Panc1 (cell line): Measurements from ENCODE around the gene UBE2E2. TPM values are rescaled to one million over a fixed set of nuclear protein-coding genes. Genes with fewer than 3 reads are reported as not detected.

ENCODE experiments used
- ATAC-seq: fragments of 200-7000 bp; cut with Tn5 transposase; 2 replicates; pipeline ENCODE4 v1.9.1; 2020; ENCODE audit warnings: mild to moderate bottlenecking, moderate library complexity
- BruUV-seq: library from RNA; stranded (reverse); fragments of 400-500 nt; replicated peaks from 2 replicates; lab custom pipeline; 2021; lab: Mats Ljungman, UMichigan
- CTCF ChIA-PET: fragments of 300-600 bp; sonication (Branson Sonifier 250); formaldehyde crosslinking; loops from one replicate; lab custom pipeline; 2022; ENCODE audit warnings: antibody characterized with exemption; lab: Charles Lee
- POLR2A ChIA-PET: fragments of 300-600 bp; sonication (Branson Sonifier 250); formaldehyde crosslinking; loops from one replicate; lab custom pipeline; 2022; ENCODE audit warnings: antibody characterized with exemption; lab: Charles Lee
- DNase-seq: peaks from one replicate; pipeline ENCODE4 v3.0.0-alpha.2; 2010; ENCODE audit warnings: low read depth, low spot score
- H3K27ac ChIP-seq: 2 replicates; pipeline ENCODE4 v1.5.1; 2011; ENCODE audit warnings: mild to moderate bottlenecking, low read length, inconsistent platforms
- H3K27me3 ChIP-seq: fragments of 200-500 bp; sonication (Bioruptor generic); 2 replicates; pipeline ENCODE4 v1.6.0; 2014; ENCODE audit warnings: low read length, inconsistent platforms; ENCODE audit not compliant: control insufficient read depth, insufficient read depth
- H3K36me3 ChIP-seq: fragments of 200-500 bp; sonication (Bioruptor generic); 2 replicates; pipeline ENCODE4 v1.5.1; 2014; ENCODE audit warnings: inconsistent platforms, mild to moderate bottlenecking, low read length, moderate library complexity; ENCODE audit not compliant: control insufficient read depth, insufficient read depth
- H3K4me1 ChIP-seq: 2 replicates; pipeline ENCODE4 v1.5.1; 2011; ENCODE audit warnings: inconsistent platforms, mild to moderate bottlenecking, low read length, moderate library complexity; ENCODE audit not compliant: control insufficient read depth, insufficient read depth
- H3K4me3 ChIP-seq, 2 experiments: 2 replicates each; pipeline ENCODE4 v1.5.1; 2011 to 2012; ENCODE audit warnings: low read depth in 2 of 2, low read length in 2 of 2, mild to moderate bottlenecking in 2 of 2, inconsistent platforms in 1 of 2, moderate library complexity in 1 of 2
- H3K9me3 ChIP-seq: fragments of 200-500 bp; sonication (Bioruptor generic); 2 replicates; pipeline ENCODE4 v1.5.1; 2014; ENCODE audit warnings: low read depth, mild to moderate bottlenecking, inconsistent platforms, low read length, moderate library complexity; ENCODE audit not compliant: control insufficient read depth, insufficient read depth
- POLR2AphosphoS5 ChIP-seq: IDR thresholded peaks from 2 replicates; pipeline ENCODE4 v1.6.1; 2012; ENCODE audit warnings: mild to moderate bottlenecking, low read depth, low read length, moderate library complexity
- SIN3A ChIP-seq: IDR thresholded peaks from 2 replicates; pipeline ENCODE4 v1.6.1; 2012; ENCODE audit warnings: low read depth, mild to moderate bottlenecking, low read length, moderate library complexity, borderline replicate concordance; ENCODE audit not compliant: insufficient read depth
- TCF7L2 ChIP-seq: IDR thresholded peaks from 2 replicates; pipeline ENCODE4 v1.6.1; 2011; ENCODE audit warnings: mild to moderate bottlenecking, low read depth, low read length, inconsistent platforms
- in situ Hi-C: cut with HindIII; loops from 2 replicates; pipeline ENCODE4 v1.10.0; 2016; ENCODE audit warnings: low sequenced_read_pairs, low pct_unique_long_range_greater_than_20kb
- intact Hi-C: fragments of 100-400 bp; cut with micrococcal nuclease; formaldehyde crosslinking; loops from one replicate; pipeline ENCODE4 v1.10.0; 2022; ENCODE audit not compliant: unreplicated experiment
- total RNA-seq: library from RNA; stranded (reverse); gene quantifications from one replicate; pipeline ENCODE4 v1.2.1, GENCODE V29; 2021; ENCODE audit not compliant: unreplicated experiment
- TF ChIP-seq, protein P1 (sequence below): fragments of 450-650 bp; IDR thresholded peaks from 2 replicates; pipeline ENCODE4 v1.5.1; 2017; ENCODE audit warnings: mild to moderate bottlenecking
- TF ChIP-seq, protein P2 (sequence below), 2 experiments: IDR thresholded peaks; 2 replicates each; pipeline ENCODE4 v1.6.1; 2011 to 2012; ENCODE audit warnings: low read depth in 2 of 2, control low read depth in 1 of 2, low read length in 1 of 2, mild to moderate bottlenecking in 1 of 2, moderate library complexity in 1 of 2; ENCODE audit not compliant: insufficient read depth in 1 of 2

UBE2E2 gene
- total RNA-seq, 1 experiment from 2014 or later: 38.2 TPM

DNA sequence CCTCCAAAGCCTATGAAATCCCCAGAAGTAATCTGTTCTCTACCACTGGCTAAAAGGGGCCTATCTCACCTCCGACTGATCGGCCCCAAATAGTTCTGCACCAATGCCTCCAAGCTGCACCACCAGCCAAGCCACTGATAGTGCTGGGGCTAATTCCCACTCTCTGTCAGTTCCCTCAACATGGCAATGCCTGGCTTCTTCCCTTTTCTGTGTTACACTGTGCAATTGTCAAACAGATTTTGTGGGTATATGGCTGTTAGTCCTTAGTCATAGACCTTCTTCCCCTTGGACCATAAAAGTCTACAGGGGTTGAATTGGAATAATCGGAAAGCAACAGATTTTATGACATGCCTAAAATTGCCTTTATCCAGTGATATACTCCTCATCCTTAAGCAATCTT lies 9.3 kb upstream of the UBE2E2 start:
- Histone ChIP-seq H3K27me3 (no peaks in the 10 kb centered on the region), H3K4me3 (no peak overlapping the region), H3K36me3 (no peaks in the 10 kb centered on the region), H3K27ac (no peak overlapping the region), H3K9me3 (no peaks in the 10 kb centered on the region), H3K4me1 (no peaks in the 10 kb centered on the region)
- intact Hi-C loops (no loop called here), in situ Hi-C loops (no loop called here)
- BruUV-seq: no TSS peak
- ChIA-PET CTCF (no interaction called here), POLR2A (no interaction called here)
- no peak for DNase-seq
- ATAC-seq: no peak
- TF ChIP-seq, protein P1, sequence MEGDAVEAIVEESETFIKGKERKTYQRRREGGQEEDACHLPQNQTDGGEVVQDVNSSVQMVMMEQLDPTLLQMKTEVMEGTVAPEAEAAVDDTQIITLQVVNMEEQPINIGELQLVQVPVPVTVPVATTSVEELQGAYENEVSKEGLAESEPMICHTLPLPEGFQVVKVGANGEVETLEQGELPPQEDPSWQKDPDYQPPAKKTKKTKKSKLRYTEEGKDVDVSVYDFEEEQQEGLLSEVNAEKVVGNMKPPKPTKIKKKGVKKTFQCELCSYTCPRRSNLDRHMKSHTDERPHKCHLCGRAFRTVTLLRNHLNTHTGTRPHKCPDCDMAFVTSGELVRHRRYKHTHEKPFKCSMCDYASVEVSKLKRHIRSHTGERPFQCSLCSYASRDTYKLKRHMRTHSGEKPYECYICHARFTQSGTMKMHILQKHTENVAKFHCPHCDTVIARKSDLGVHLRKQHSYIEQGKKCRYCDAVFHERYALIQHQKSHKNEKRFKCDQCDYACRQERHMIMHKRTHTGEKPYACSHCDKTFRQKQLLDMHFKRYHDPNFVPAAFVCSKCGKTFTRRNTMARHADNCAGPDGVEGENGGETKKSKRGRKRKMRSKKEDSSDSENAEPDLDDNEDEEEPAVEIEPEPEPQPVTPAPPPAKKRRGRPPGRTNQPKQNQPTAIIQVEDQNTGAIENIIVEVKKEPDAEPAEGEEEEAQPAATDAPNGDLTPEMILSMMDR: no peak

DNA sequence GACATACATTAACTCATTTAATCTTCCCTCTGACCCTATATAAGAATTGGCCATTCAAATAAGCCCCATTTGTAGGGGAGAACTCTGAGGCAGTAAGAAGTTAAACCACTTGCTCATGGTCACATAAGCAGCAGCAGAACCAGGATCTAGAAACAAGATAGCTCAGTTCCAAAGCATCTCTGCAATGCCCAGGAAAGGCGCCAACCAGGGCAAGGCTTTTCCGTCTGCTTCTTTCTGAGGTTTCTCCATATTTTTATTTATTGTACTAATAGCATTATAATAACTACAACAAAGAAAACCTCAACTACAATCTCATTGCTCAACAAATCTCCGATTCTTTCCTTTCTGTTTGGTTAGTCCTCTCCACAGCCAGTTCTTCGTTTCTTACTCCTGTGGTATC lies 4.3 kb upstream of the UBE2E2 start:
- in situ Hi-C loops (no loop called here), intact Hi-C loops (no loop called here)
- Histone ChIP-seq H3K9me3 (no peaks in the 10 kb centered on the region), H3K4me1 (peaks cover 5% of the 10 kb centered on the region), H3K4me3 (no peak overlapping the region), H3K27ac (no peak overlapping the region), H3K27me3 (no peaks in the 10 kb centered on the region), H3K36me3 (no peaks in the 10 kb centered on the region; the same call in 1 of the 2 replicates)
- BruUV-seq: no TSS peak
- POLR2A ChIA-PET: no interaction called here
- DNase-seq (no peak), ATAC-seq (no peak)
- CTCF ChIA-PET: interaction anchor here (0.5 kb wide), 1 partner anchor 10 kb away, joined by 3 read pairs; no protein-coding TSS in a partner anchor
- TF ChIP-seq, protein P2, sequence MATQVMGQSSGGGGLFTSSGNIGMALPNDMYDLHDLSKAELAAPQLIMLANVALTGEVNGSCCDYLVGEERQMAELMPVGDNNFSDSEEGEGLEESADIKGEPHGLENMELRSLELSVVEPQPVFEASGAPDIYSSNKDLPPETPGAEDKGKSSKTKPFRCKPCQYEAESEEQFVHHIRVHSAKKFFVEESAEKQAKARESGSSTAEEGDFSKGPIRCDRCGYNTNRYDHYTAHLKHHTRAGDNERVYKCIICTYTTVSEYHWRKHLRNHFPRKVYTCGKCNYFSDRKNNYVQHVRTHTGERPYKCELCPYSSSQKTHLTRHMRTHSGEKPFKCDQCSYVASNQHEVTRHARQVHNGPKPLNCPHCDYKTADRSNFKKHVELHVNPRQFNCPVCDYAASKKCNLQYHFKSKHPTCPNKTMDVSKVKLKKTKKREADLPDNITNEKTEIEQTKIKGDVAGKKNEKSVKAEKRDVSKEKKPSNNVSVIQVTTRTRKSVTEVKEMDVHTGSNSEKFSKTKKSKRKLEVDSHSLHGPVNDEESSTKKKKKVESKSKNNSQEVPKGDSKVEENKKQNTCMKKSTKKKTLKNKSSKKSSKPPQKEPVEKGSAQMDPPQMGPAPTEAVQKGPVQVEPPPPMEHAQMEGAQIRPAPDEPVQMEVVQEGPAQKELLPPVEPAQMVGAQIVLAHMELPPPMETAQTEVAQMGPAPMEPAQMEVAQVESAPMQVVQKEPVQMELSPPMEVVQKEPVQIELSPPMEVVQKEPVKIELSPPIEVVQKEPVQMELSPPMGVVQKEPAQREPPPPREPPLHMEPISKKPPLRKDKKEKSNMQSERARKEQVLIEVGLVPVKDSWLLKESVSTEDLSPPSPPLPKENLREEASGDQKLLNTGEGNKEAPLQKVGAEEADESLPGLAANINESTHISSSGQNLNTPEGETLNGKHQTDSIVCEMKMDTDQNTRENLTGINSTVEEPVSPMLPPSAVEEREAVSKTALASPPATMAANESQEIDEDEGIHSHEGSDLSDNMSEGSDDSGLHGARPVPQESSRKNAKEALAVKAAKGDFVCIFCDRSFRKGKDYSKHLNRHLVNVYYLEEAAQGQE (IDR thresholded peaks at IDR 0.05; ENCODE audit: insufficient read depth in 1 of 2, low read depth in 2 of 2, low read length in 1 of 2): no peak
- TF ChIP-seq TCF7L2 (no peak), POLR2AphosphoS5 (no peak)

DNA sequence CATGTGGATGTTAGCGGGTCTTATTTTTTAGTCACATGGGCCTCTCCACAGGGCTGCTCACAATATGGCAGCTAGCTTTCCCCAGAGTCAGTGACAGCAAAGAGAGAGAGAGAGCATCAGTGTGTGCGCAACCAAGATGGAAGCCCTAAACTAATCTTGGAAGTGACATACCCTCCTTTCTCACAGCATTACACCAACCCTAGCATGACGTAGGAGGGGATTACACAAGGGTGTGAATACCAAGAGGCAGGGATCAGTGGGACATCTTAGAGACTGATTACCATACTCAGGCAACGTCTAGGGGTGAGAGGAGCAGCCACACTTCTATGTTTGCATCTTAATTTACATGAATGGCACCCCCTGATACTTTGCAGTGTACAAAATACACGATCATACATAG lies 3.5 kb upstream of the UBE2E2 start:
- intact Hi-C loops (no loop called here), in situ Hi-C loops (no loop called here)
- ChIA-PET POLR2A (no interaction called here), CTCF (no interaction called here)
- Histone ChIP-seq H3K9me3 (no peaks in the 10 kb centered on the region), H3K4me1 (peaks cover 8% of the 10 kb centered on the region), H3K27ac (no peak overlapping the region), H3K36me3 (no peaks in the 10 kb centered on the region; the same call in 1 of the 2 replicates), H3K4me3 (no peak overlapping the region), H3K27me3 (no peaks in the 10 kb centered on the region)
- no TSS peak for BruUV-seq
- TF ChIP-seq, protein P2 (IDR thresholded peaks at IDR 0.05; ENCODE audit: insufficient read depth in 1 of 2, low read depth in 2 of 2, low read length in 1 of 2): no peak
- no peak for TF ChIP-seq TCF7L2
- TF ChIP-seq POLR2AphosphoS5: no peak
- TF ChIP-seq SIN3A: no peak
- TF ChIP-seq, protein P1: no peak
- ATAC-seq (no peak), DNase-seq (no peak)
